Measurements from ENCODE around the gene WDR46.

The WDR46 gene

DNA sequence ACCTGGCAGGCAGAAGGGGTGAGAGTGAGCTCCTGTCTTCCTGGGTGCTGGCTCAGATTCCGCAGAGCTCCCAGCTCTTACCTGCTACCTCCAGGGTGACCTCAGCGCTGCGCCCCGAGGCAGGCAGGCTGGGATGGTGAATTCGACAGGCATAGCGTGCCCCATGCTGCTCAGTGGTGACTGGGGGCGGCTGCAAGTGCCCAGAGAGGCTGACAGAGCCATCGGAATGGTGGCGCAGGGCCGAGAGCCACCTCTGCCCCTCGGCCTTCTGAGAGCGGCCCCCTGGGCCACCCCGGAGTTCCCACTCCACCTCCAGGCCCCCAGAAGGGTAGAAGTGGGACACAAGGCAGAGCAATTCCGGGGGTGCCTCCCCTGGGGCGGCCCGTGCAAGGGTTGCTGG, 15.2 kb upstream of the WDR46 start:
- H3K4me3 ChIP-seq (ENCODE audit: low read length) = no peak overlapping the region
- TF ChIP-seq ZNF274 (IDR thresholded peaks at IDR 0.05; ENCODE audit: low read depth, low read length) = no peak

GRCh38 chr6:33301877-33302276, 12.8 kb upstream of the WDR46 start:
- no peak for TF ChIP-seq ZNF274 (IDR thresholded peaks at IDR 0.05; ENCODE audit: low read depth, low read length)
- no peak overlapping the region for H3K4me3 ChIP-seq (ENCODE audit: low read length)

- no peak for TF ChIP-seq ZNF274 (IDR thresholded peaks at IDR 0.05; ENCODE audit: low read depth, low read length)
- peak overlapping the region; percentile 72 for H3K4me3 ChIP-seq (ENCODE audit: low read length)
Observed at GRCh38 chr6:33299237-33299944, 10.4 kb upstream of the WDR46 start.

DNA sequence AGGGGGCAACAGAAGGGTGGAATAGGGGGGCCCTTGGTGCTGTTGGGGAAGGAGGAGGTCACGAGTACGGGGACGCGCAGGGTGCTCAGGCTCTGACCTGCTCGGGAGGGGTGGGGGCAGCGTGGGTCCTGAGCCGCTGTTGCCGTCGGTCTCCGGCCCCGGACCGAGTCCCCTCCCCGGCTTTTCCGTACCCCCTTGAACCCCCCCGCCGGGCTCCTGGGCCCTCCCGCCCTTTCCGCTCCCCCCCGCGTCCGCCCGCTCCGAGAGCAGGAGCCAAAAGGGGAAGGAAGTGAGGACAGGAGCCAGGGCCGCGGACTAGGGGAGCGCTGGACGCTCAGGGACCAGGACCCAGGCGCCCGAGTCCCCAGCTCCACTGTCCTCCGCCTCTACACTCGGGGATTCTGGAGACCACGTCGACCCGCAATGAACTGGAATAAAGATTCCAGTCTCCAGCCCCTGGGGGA, 9.8 kb upstream of the WDR46 start, which contains the start of gene RGL2:
Gene RGL2 (minus strand): TSS at position 170 of the 464 bp plus-strand sequence. CDS start 332 bp downstream, outside the sequence.
- TF ChIP-seq ZNF274 (IDR thresholded peaks at IDR 0.05; ENCODE audit: low read depth, low read length) = no peak
- peak within 1 kb of the TSS; percentile 72 for H3K4me3 ChIP-seq (ENCODE audit: low read length)

DNA sequence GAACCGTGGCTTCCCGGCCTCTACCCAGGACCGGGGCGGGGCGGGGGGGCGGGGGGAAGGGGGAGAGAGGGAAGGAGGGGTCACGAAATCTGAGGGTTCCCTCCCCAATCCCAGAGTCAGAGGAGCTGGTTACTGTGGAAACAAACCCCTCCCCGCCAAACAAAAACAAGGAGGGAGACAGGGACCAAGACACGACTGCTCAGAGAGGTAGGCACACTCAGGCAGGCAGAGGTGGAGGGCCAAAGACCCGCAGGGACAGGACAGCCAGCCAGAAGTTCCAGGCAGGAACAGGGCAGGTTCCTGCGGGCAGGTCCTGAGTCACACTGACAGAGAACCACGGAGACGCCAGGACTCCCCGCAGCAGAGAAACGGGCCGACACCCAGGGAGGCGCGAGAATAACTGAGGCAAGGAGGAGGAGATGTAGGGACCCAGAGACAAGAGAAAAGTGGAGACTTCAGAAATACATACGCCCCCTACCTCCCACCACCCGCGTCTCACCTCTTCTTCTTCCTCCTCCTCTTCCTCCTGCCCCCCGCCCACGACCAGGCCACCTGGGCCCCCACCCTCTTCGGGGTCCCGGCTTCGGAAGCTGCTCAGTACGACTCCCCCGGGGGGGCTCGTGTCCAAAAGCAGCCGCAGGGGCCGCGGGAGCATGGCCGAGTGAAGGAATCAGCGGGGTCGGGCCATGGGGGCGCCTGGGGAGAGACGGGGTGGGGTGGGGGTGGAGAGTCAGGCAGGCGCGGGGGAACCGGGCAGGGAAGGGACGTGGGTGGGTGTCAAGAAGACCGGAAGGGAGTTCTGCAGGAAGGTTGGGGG, 9.1 kb upstream of the WDR46 start:
- no peak for TF ChIP-seq ZNF274 (IDR thresholded peaks at IDR 0.05; ENCODE audit: low read depth, low read length)
- peak overlapping the region; percentile 72 for H3K4me3 ChIP-seq (ENCODE audit: low read length)

- no peak for TF ChIP-seq ZNF274 (IDR thresholded peaks at IDR 0.05; ENCODE audit: low read depth, low read length)
- H3K4me3 ChIP-seq (ENCODE audit: low read length) = peak overlapping the region; percentile 50; the same call in 1 of the 2 replicates
Observed at GRCh38 chr6:33297406-33297955, 8.4 kb upstream of the WDR46 start.

GRCh38 chr6:33296797-33297405, 7.9 kb upstream of the WDR46 start:
- H3K4me3 ChIP-seq (ENCODE audit: low read length) = no peak overlapping the region; the same call in 1 of the 2 replicates
- TF ChIP-seq ZNF274 (IDR thresholded peaks at IDR 0.05; ENCODE audit: low read depth, low read length) = no peak

DNA sequence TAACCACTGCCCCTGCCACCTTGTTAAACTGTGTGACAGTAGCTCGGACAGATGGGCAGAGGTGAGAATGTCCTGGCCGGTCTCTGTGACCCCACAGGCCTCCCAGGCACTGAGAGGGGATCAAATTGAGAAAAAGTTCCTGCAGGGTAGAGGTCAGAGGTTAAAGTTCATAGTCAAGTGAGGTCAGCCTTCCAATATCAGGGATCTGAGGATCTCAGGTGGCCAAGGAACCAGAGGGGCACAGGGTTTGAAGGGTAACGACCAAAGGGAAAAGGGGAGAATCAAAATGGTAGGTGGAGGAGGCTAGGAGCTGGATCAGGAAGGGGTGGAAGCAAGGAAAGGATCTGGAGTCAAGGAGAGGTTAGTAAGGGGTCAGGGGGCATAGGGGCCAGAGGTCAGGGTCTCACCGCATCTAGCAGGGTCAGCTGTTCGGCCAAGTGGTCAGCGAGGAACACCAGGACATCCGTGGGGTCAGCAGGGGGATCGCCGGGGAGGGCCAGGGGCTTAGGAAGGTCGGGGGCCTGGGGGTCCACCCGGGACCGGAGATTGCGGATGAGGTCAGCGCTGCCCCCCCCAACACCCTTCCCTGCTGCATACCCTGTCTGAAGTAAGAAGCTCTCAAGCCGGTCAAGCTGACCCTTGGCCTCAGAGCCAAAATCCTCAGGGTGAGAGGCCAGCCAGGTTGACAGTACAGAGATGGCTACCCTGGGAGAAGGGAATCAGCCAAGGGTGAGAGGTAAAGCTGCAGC, 6.8 kb upstream of the WDR46 start:
- TF ChIP-seq ZNF274 (IDR thresholded peaks at IDR 0.05; ENCODE audit: low read depth, low read length) = no peak
- H3K4me3 ChIP-seq (ENCODE audit: low read length) = no peak overlapping the region

GRCh38 chr6:33294086-33294823, 5.2 kb upstream of the WDR46 start:
- no peak for TF ChIP-seq ZNF274 (IDR thresholded peaks at IDR 0.05; ENCODE audit: low read depth, low read length)
- no peak overlapping the region for H3K4me3 ChIP-seq (ENCODE audit: low read length)

DNA sequence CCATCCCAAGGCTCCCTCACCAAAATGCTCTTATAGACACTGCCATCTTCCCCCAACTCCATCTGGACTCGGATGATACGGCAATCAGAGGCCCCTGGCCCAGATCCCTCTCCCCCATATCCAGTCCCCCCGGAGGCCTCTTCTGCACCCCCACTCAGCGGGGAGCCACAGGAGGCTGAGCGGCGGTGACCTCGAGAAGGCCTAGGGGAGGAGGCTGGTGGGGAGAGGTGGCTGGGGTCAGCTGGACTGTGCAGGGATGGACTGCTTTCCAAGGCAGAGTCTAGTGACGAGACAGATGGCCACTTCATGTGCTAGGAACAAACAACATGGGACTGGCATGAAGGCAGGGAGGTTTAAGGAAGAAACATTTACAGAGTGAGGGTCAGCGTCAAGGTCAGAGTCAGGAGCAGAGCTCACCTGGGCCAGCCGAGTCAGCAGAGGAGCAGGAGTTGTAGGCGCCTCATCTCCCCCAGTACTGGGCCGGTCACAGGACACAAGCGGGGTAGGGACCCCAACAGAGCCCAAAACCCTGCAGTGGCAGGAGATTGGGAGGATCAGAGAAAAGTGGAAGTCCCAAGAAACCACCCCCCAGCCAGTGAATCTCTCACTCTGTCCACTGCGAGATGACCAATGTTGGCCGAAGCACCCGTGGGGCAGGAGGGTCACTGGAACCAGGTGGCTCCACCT, 4.1 kb upstream of the WDR46 start:
- TF ChIP-seq ZNF274 (IDR thresholded peaks at IDR 0.05; ENCODE audit: low read depth, low read length) = no peak

GRCh38 chr6:33290459-33290858, 1.4 kb upstream of the WDR46 start:
- TF ChIP-seq ZNF274 (IDR thresholded peaks at IDR 0.05; ENCODE audit: low read depth, low read length) = no peak
- peak overlapping the region; percentile 83 for H3K4me3 ChIP-seq (ENCODE audit: low read length)

More for the DNA sequence above, 4.1 kb upstream of the WDR46 start:
- no peak overlapping the region for H3K4me3 ChIP-seq (ENCODE audit: low read length)

GRCh38 chr6:33289784-33290315, 811 bp upstream of the WDR46 start:
- H3K4me3 ChIP-seq (ENCODE audit: low read length) = peak overlapping the region; percentile 83
- TF ChIP-seq ZNF274 (IDR thresholded peaks at IDR 0.05; ENCODE audit: low read depth, low read length) = no peak

Measured in GM08714 (cell line).